ENCODE data around the gene RTCA.

RTCA gene

DNA sequence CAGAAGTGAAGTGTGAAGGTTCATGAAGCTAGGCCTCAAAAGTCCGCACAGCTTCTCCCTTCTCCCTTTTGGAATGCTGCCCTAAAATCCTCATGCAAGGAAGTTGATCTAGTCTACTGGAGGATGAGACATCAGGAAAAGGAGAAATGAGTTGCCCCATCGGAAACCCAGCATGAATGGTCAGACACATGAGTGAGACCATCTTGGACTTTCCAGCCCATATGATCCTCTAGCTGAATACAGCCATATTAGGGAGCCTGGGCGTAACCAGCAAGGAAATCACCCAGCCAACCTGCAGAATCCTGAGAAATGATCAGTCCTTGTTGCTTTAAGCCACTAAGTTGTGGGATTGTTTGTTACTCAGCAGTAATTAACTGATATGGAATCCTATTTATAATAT lies 28.9 kb upstream of the RTCA start:
- TF ChIP-seq SPI1 (IDR thresholded peaks at IDR 0.05; ENCODE audit: borderline replicate concordance, low read depth) (no peak), GABPA (IDR thresholded peaks at IDR 0.05; ENCODE audit: low read depth) (no peak), POLR2AphosphoS5 (IDR thresholded peaks at IDR 0.05; ENCODE audit: low read depth) (no peak), REST (IDR thresholded peaks at IDR 0.05; ENCODE audit: insufficient replicate concordance, low read depth) (no peak)
- TF ChIP-seq, protein P1, sequence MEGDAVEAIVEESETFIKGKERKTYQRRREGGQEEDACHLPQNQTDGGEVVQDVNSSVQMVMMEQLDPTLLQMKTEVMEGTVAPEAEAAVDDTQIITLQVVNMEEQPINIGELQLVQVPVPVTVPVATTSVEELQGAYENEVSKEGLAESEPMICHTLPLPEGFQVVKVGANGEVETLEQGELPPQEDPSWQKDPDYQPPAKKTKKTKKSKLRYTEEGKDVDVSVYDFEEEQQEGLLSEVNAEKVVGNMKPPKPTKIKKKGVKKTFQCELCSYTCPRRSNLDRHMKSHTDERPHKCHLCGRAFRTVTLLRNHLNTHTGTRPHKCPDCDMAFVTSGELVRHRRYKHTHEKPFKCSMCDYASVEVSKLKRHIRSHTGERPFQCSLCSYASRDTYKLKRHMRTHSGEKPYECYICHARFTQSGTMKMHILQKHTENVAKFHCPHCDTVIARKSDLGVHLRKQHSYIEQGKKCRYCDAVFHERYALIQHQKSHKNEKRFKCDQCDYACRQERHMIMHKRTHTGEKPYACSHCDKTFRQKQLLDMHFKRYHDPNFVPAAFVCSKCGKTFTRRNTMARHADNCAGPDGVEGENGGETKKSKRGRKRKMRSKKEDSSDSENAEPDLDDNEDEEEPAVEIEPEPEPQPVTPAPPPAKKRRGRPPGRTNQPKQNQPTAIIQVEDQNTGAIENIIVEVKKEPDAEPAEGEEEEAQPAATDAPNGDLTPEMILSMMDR (IDR thresholded peaks at IDR 0.05; ENCODE audit: insufficient read depth, low read length): no peak
- DNase-seq (ENCODE audit: low read depth in 1 of 2, low spot score in 1 of 2): no peak
- H3K4me3 ChIP-seq (replicated peaks; ENCODE audit: insufficient read depth, low read length): no peak overlapping the region
- H3K27ac ChIP-seq (replicated peaks): no peak overlapping the region
- no peaks in the 10 kb centered on the region for H3K27me3 ChIP-seq (ENCODE audit: insufficient read depth, poor library complexity, severe bottlenecking)

DNA sequence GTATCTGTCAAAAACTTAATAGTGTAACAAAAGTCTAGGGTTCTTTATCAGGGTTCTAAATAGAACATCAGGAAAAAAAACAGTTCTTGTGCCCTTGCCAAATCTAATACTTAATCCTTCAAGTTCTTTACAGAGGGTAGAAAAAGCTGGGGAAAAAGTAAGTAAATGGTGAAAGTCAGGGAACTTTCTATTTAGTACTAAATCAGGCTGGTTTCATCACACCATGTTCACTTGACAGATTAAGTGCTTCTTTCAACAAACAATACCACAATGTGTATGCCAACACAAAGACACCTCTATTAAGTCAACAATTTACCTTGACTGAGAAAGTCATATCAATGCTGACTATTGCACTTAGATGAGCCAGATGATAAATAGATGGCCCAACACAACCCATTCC lies 26.1 kb upstream of the RTCA start:
- H3K4me3 ChIP-seq (replicated peaks; ENCODE audit: insufficient read depth, low read length): no peak overlapping the region
- DNase-seq (ENCODE audit: low read depth in 1 of 2, low spot score in 1 of 2): no peak
- no peaks in the 10 kb centered on the region for H3K27me3 ChIP-seq (ENCODE audit: insufficient read depth, poor library complexity, severe bottlenecking)
- no peak overlapping the region for H3K27ac ChIP-seq (replicated peaks)
- TF ChIP-seq REST (IDR thresholded peaks at IDR 0.05; ENCODE audit: insufficient replicate concordance, low read depth) (no peak), GABPA (IDR thresholded peaks at IDR 0.05; ENCODE audit: low read depth) (no peak), SPI1 (IDR thresholded peaks at IDR 0.05; ENCODE audit: borderline replicate concordance, low read depth) (no peak), POLR2AphosphoS5 (IDR thresholded peaks at IDR 0.05; ENCODE audit: low read depth) (no peak)
- TF ChIP-seq, protein P1 (IDR thresholded peaks at IDR 0.05; ENCODE audit: insufficient read depth, low read length): no peak

GRCh38 chr1:100240631-100241030 lies 25.4 kb upstream of the RTCA start:
- no peak overlapping the region for H3K4me3 ChIP-seq (replicated peaks; ENCODE audit: insufficient read depth, low read length)

More at GRCh38 chr1:100240631-100241030, 25.4 kb upstream of the RTCA start:
- no peak for DNase-seq (ENCODE audit: low read depth in 1 of 2, low spot score in 1 of 2)
- no peak for TF ChIP-seq POLR2AphosphoS5 (IDR thresholded peaks at IDR 0.05; ENCODE audit: low read depth)
- TF ChIP-seq, protein P1 (IDR thresholded peaks at IDR 0.05; ENCODE audit: insufficient read depth, low read length): no peak
- TF ChIP-seq REST (IDR thresholded peaks at IDR 0.05; ENCODE audit: insufficient replicate concordance, low read depth): no peak
- TF ChIP-seq GABPA (IDR thresholded peaks at IDR 0.05; ENCODE audit: low read depth): no peak
- no peak for TF ChIP-seq SPI1 (IDR thresholded peaks at IDR 0.05; ENCODE audit: borderline replicate concordance, low read depth)
- no peak overlapping the region for H3K27ac ChIP-seq (replicated peaks)
- H3K27me3 ChIP-seq (ENCODE audit: insufficient read depth, poor library complexity, severe bottlenecking): no peaks in the 10 kb centered on the region

Measured in HL-60 (cell line).